Endometrial microvascular endothelial cells (primary cell): Measurements from ENCODE around the gene TIMP1. TPM values are rescaled to one million over a fixed set of nuclear protein-coding genes. Genes with fewer than 3 reads are reported as not detected.

Experiments used
- in situ Hi-C: cut with HindIII; loops from 2 replicates; pipeline ENCODE4 v1.10.0; 2017; ENCODE audit warnings: low sequenced_read_pairs, low pct_unique_long_range_greater_than_20kb; ENCODE audit errors: inconsistent ontology term
- total RNA-seq: library from RNA; depleted of rRNA; stranded (reverse); fragments of >200 nt; gene quantifications from one replicate; pipeline ENCODE4 v1.2.3, GENCODE V29; 2015; ENCODE audit errors: inconsistent ontology term

TIMP1 gene
- total RNA-seq, 1 donor from 2014 or later, result 160 TPM

DNA sequence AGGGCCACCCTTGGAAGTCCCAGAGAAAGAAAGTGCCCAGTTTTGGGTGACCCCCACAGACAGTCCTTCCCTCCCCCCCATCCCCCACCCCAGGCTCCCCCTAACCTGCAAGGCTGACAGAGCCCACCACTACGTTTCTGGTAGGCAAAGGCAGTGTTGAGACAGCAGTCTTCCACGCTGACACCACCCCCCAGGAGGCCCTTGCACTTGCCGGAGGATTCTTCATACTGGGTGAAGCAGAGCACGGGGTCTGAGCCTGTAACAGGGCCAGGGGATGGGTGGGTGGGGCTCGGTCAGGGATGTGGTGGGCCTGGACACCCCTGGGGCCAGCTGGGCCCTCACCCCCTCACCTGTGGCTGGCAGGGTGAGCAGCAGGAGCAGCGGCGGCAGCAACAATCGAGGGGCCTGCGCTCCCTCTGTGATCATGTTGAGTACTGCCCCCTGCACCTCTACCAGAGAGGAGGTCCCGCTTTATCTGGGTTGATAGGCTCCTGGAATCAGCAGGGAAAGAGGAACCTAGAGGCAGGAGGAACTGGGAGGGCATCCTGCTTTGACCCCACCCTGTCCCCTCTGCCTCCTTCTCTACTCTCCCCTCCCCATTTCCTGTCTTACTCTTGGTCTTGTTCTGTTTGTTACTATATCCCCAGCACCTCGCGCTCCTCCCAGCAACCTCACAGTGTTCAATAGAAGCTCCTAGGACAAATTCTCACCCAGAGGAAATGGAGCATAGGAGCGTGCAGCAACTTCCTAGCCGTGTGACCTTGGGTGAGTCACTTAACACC lies 47.4 kb downstream of the TIMP1 start, which contains the start of gene CFP:
TSS of gene CFP (minus strand) at position 512 of the 782 bp plus-strand sequence. CDS start at position 426, 86 bp downstream.
- in situ Hi-C loops, result no loop called here

- in situ Hi-C loops, result no loop called here
Measured at GRCh38 chrX:47631676-47632075, 49.4 kb downstream of the TIMP1 start.

DNA sequence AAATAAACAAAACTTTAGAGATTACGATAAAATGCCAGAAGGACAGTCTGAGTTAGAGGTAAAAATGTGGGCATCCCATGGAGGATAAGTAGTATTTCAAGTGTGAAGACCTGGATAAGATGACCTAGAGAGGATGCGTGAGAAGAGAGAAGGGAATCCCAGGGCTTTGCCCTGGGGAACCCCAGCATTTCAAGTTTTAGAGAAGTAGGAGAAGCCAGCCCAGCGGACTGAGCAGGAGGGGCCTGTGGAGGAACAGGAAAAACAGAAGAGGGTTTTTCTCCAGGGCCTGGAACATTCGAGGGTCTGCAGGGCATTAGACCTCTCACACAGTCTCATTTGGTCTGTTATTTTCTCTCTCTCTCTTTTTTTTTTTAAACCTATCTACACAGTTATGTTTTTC lies 50.4 kb downstream of the TIMP1 start:
- in situ Hi-C loops, result no loop called here

GRCh38 chrX:47633689-47634590 lies 51.7 kb downstream of the TIMP1 start:
- in situ Hi-C loops, result no loop called here

DNA sequence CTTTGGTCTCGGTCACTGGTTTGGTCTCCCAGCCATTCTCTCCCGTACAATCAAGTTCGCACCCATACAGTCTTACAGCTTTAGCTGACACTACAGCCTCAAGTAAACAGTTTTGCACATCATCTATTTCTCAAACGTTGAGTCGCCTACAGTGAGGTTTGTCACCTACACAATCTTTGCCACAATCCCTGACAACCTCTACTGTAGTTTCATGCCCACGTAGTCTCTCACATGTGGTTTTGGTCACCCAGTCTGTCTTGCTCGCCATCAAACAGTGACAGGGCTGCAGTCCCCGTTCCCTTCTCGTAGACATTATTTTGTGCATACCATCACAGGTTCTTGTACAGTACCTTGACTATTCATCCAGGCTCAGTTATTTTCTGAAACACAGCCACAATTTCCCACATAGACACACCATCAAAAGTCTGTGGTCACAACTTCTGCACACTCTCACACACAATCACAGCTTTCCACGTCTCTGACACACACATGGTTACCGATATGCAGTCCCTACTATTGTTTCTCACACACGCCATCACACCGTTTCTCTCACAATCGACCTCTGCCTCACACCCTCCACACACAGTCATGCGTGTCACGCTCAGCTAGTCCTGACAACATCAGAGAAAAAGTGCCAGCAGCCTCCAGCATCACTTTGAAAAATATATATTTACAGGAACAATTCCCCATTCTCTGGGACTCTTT lies 52.8 kb downstream of the TIMP1 start:
- in situ Hi-C loops, result no loop called here

Other genes with a start within 250 kb of the TIMP1 start
- not detected for gene ZNF157, start 211.9 kb upstream of the TIMP1 start, total RNA-seq
- 5.6 TPM for gene ZNF41, start 99.2 kb upstream of the TIMP1 start, total RNA-seq
- gene ARAF, start 21.2 kb upstream of the TIMP1 start, total RNA-seq, result 40.5 TPM
- gene SYN1, start 37.4 kb downstream of the TIMP1 start, total RNA-seq, result not detected
- 0.46 TPM for gene CFP, start 47.5 kb downstream of the TIMP1 start, total RNA-seq
- gene ELK1, start 68.1 kb downstream of the TIMP1 start, total RNA-seq, result 32.8 TPM
- 115 TPM for gene UXT, start 76.7 kb downstream of the TIMP1 start, total RNA-seq